Panc1 (cell line): ENCODE measurements around the gene IDH2. TPM values are rescaled to one million over a fixed set of nuclear protein-coding genes. Genes with fewer than 3 reads are reported as not detected.

ENCODE experiments used
- ATAC-seq: fragments of 200-7000 bp; cut with Tn5 transposase; 2 replicates; pipeline ENCODE4 v1.9.1; 2020; ENCODE audit warnings: mild to moderate bottlenecking, moderate library complexity
- BruUV-seq: library from RNA; stranded (reverse); fragments of 400-500 nt; replicated peaks from 2 replicates; lab custom pipeline; 2021; lab: Mats Ljungman, UMichigan
- CTCF ChIA-PET: fragments of 300-600 bp; sonication (Branson Sonifier 250); formaldehyde crosslinking; loops from one replicate; lab custom pipeline; 2022; ENCODE audit warnings: antibody characterized with exemption; lab: Charles Lee
- POLR2A ChIA-PET: fragments of 300-600 bp; sonication (Branson Sonifier 250); formaldehyde crosslinking; loops from one replicate; lab custom pipeline; 2022; ENCODE audit warnings: antibody characterized with exemption; lab: Charles Lee
- DNase-seq: peaks from one replicate; pipeline ENCODE4 v3.0.0-alpha.2; 2010; ENCODE audit warnings: low read depth, low spot score
- H3K27ac ChIP-seq: 2 replicates; pipeline ENCODE4 v1.5.1; 2011; ENCODE audit warnings: mild to moderate bottlenecking, low read length, inconsistent platforms
- H3K27me3 ChIP-seq: fragments of 200-500 bp; sonication (Bioruptor generic); 2 replicates; pipeline ENCODE4 v1.6.0; 2014; ENCODE audit warnings: low read length, inconsistent platforms; ENCODE audit not compliant: control insufficient read depth, insufficient read depth
- H3K36me3 ChIP-seq: fragments of 200-500 bp; sonication (Bioruptor generic); 2 replicates; pipeline ENCODE4 v1.5.1; 2014; ENCODE audit warnings: inconsistent platforms, mild to moderate bottlenecking, low read length, moderate library complexity; ENCODE audit not compliant: control insufficient read depth, insufficient read depth
- H3K4me1 ChIP-seq: 2 replicates; pipeline ENCODE4 v1.5.1; 2011; ENCODE audit warnings: inconsistent platforms, mild to moderate bottlenecking, low read length, moderate library complexity; ENCODE audit not compliant: control insufficient read depth, insufficient read depth
- H3K4me3 ChIP-seq, 2 experiments: 2 replicates each; pipeline ENCODE4 v1.5.1; 2011 to 2012; ENCODE audit warnings: low read depth in 2 of 2, low read length in 2 of 2, mild to moderate bottlenecking in 2 of 2, inconsistent platforms in 1 of 2, moderate library complexity in 1 of 2
- H3K9me3 ChIP-seq: fragments of 200-500 bp; sonication (Bioruptor generic); 2 replicates; pipeline ENCODE4 v1.5.1; 2014; ENCODE audit warnings: low read depth, mild to moderate bottlenecking, inconsistent platforms, low read length, moderate library complexity; ENCODE audit not compliant: control insufficient read depth, insufficient read depth
- POLR2AphosphoS5 ChIP-seq: IDR thresholded peaks from 2 replicates; pipeline ENCODE4 v1.6.1; 2012; ENCODE audit warnings: mild to moderate bottlenecking, low read depth, low read length, moderate library complexity
- SIN3A ChIP-seq: IDR thresholded peaks from 2 replicates; pipeline ENCODE4 v1.6.1; 2012; ENCODE audit warnings: low read depth, mild to moderate bottlenecking, low read length, moderate library complexity, borderline replicate concordance; ENCODE audit not compliant: insufficient read depth
- TCF7L2 ChIP-seq: IDR thresholded peaks from 2 replicates; pipeline ENCODE4 v1.6.1; 2011; ENCODE audit warnings: mild to moderate bottlenecking, low read depth, low read length, inconsistent platforms
- in situ Hi-C: cut with HindIII; loops from 2 replicates; pipeline ENCODE4 v1.10.0; 2016; ENCODE audit warnings: low sequenced_read_pairs, low pct_unique_long_range_greater_than_20kb
- intact Hi-C: fragments of 100-400 bp; cut with micrococcal nuclease; formaldehyde crosslinking; loops from one replicate; pipeline ENCODE4 v1.10.0; 2022; ENCODE audit not compliant: unreplicated experiment
- total RNA-seq: library from RNA; stranded (reverse); gene quantifications from one replicate; pipeline ENCODE4 v1.2.1, GENCODE V29; 2021; ENCODE audit not compliant: unreplicated experiment
- TF ChIP-seq, protein P1 (sequence below), 2 experiments: IDR thresholded peaks; 2 replicates each; pipeline ENCODE4 v1.6.1; 2011 to 2012; ENCODE audit warnings: low read depth in 2 of 2, control low read depth in 1 of 2, low read length in 1 of 2, mild to moderate bottlenecking in 1 of 2, moderate library complexity in 1 of 2; ENCODE audit not compliant: insufficient read depth in 1 of 2
- TF ChIP-seq, protein P2 (sequence below): fragments of 450-650 bp; IDR thresholded peaks from 2 replicates; pipeline ENCODE4 v1.5.1; 2017; ENCODE audit warnings: mild to moderate bottlenecking

Gene IDH2
- total RNA-seq, 1 experiment from 2014 or later: 197 TPM

DNA sequence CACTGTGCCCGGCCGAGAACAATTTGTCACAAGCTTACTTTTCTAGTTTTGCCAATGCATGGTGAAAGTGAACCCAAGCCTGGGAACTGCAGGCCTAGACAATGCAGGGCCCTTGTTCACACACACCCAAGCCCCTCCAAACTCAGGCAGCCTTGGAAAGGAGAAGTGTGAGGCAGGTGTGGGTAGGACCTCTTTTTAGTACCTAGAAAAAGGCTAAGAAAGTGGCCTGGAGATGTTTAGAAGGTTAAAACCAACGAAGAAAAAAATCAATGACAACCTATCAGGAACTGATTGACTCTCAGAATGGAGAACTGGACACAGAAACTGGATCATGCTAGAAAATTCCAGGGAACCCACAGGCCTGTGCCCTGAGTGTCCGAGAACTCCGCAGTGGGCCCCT, 18.8 kb downstream of the IDH2 start:
- CTCF ChIA-PET: no interaction called here
- in situ Hi-C loops: no loop called here
- 0 out of 2 replicates have a peak, but pooled peaks cover 2% of the 10 kb centered on the region for H3K36me3 ChIP-seq

DNA sequence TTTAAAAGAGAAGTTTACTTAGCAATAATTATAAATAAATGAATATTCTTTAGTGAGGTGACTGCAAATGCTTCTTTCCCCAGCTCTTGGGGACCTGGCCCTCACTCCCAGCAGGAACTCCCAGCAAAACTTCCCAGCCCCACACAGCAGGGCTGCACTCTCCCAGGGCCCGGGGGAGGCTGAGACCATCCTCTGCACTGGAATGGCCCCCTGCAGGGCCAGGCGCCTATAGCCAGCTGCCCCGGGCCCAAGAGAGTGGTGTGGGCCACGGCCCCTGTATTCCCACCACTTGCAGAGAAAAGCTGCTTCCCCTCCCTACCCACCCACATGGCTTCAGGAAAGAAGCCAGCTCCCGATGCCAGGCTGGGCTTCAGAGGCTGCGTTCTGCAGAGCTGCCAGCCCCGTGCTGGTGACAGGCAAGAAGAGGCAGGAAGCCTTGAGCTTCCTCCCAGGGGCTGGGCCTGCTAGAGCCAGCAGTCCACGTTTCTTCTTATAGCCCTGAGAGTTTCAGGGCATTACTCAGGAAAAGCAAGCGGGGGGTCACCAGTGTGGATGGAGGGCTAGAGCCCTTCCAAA, 20.0 kb downstream of the IDH2 start:
- no peak overlapping the region for H3K4me3 ChIP-seq
- in situ Hi-C loops: no loop called here

More for the DNA sequence above, 18.8 kb downstream of the IDH2 start:
- no peak for DNase-seq
- ATAC-seq: no peak
- BruUV-seq: no TSS peak
- TF ChIP-seq TCF7L2: no peak
- no peak for TF ChIP-seq POLR2AphosphoS5
- no peak for TF ChIP-seq SIN3A
- TF ChIP-seq, protein P1, sequence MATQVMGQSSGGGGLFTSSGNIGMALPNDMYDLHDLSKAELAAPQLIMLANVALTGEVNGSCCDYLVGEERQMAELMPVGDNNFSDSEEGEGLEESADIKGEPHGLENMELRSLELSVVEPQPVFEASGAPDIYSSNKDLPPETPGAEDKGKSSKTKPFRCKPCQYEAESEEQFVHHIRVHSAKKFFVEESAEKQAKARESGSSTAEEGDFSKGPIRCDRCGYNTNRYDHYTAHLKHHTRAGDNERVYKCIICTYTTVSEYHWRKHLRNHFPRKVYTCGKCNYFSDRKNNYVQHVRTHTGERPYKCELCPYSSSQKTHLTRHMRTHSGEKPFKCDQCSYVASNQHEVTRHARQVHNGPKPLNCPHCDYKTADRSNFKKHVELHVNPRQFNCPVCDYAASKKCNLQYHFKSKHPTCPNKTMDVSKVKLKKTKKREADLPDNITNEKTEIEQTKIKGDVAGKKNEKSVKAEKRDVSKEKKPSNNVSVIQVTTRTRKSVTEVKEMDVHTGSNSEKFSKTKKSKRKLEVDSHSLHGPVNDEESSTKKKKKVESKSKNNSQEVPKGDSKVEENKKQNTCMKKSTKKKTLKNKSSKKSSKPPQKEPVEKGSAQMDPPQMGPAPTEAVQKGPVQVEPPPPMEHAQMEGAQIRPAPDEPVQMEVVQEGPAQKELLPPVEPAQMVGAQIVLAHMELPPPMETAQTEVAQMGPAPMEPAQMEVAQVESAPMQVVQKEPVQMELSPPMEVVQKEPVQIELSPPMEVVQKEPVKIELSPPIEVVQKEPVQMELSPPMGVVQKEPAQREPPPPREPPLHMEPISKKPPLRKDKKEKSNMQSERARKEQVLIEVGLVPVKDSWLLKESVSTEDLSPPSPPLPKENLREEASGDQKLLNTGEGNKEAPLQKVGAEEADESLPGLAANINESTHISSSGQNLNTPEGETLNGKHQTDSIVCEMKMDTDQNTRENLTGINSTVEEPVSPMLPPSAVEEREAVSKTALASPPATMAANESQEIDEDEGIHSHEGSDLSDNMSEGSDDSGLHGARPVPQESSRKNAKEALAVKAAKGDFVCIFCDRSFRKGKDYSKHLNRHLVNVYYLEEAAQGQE (IDR thresholded peaks at IDR 0.05; ENCODE audit: insufficient read depth in 1 of 2, low read depth in 2 of 2, low read length in 1 of 2): no peak
- TF ChIP-seq, protein P2, sequence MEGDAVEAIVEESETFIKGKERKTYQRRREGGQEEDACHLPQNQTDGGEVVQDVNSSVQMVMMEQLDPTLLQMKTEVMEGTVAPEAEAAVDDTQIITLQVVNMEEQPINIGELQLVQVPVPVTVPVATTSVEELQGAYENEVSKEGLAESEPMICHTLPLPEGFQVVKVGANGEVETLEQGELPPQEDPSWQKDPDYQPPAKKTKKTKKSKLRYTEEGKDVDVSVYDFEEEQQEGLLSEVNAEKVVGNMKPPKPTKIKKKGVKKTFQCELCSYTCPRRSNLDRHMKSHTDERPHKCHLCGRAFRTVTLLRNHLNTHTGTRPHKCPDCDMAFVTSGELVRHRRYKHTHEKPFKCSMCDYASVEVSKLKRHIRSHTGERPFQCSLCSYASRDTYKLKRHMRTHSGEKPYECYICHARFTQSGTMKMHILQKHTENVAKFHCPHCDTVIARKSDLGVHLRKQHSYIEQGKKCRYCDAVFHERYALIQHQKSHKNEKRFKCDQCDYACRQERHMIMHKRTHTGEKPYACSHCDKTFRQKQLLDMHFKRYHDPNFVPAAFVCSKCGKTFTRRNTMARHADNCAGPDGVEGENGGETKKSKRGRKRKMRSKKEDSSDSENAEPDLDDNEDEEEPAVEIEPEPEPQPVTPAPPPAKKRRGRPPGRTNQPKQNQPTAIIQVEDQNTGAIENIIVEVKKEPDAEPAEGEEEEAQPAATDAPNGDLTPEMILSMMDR: no peak
- no peaks in the 10 kb centered on the region for H3K27me3 ChIP-seq
- H3K27ac ChIP-seq: no peak overlapping the region
- POLR2A ChIA-PET: no interaction called here
- no peaks in the 10 kb centered on the region; the same call in 1 of the 2 replicates for H3K4me1 ChIP-seq
- no peak overlapping the region for H3K4me3 ChIP-seq
- intact Hi-C loops: no loop called here
- H3K9me3 ChIP-seq: no peaks in the 10 kb centered on the region

More for the DNA sequence above, 20.0 kb downstream of the IDH2 start:
- Histone ChIP-seq H3K36me3 (0 out of 2 replicates have a peak, but pooled peaks cover 2% of the 10 kb centered on the region), H3K27me3 (no peaks in the 10 kb centered on the region), H3K4me1 (no peaks in the 10 kb centered on the region; the same call in 1 of the 2 replicates), H3K9me3 (no peaks in the 10 kb centered on the region), H3K27ac (no peak overlapping the region)
- BruUV-seq: no TSS peak
- TF ChIP-seq, protein P1 (IDR thresholded peaks at IDR 0.05; ENCODE audit: insufficient read depth in 1 of 2, low read depth in 2 of 2, low read length in 1 of 2): no peak
- TF ChIP-seq, protein P2: no peak
- TF ChIP-seq POLR2AphosphoS5: no peak
- no peak for TF ChIP-seq SIN3A
- TF ChIP-seq TCF7L2: no peak
- intact Hi-C loops: no loop called here
- ATAC-seq (no peak), DNase-seq (no peak)
- ChIA-PET POLR2A (no interaction called here), CTCF (interaction anchor here (0.6 kb wide), 1 partner anchor 180 kb away, joined by 4 read pairs; no protein-coding TSS in a partner anchor)
